Mesothelial cell of epicardium (in vitro differentiated cells): ENCODE data around the gene SMPDL3A. TPM values are rescaled to one million over a fixed set of nuclear protein-coding genes. Genes with fewer than 3 reads are reported as not detected.

Experiments used
- DNase-seq, 2 experiments: peaks; one replicate each; pipeline ENCODE4 v3.0.0; 2021; ENCODE audit warnings: low spot score in 2 of 2; ENCODE audit not compliant: unreplicated experiment in 2 of 2
- H3K27ac Mint-ChIP-seq: 2 replicates; pipeline ENCODE4 v1.8.0; 2021; ENCODE audit warnings: mixed read lengths
- H3K27me3 Mint-ChIP-seq: 2 replicates; pipeline ENCODE4 v1.8.0; 2021; ENCODE audit warnings: low read depth, mixed read lengths
- H3K36me3 Mint-ChIP-seq: 2 replicates; pipeline ENCODE4 v1.8.0; 2021; ENCODE audit warnings: mixed read lengths
- H3K4me1 Mint-ChIP-seq: 2 replicates; pipeline ENCODE4 v1.8.0; 2021; ENCODE audit warnings: mixed read lengths
- H3K4me3 Mint-ChIP-seq: 2 replicates; pipeline ENCODE4 v1.8.0; 2021; ENCODE audit warnings: mild to moderate bottlenecking, moderate library complexity, mixed read lengths
- H3K9me3 Mint-ChIP-seq: 2 replicates; pipeline ENCODE4 v1.8.0; 2021; ENCODE audit warnings: mixed read lengths
- CTCF ChIP-seq: fragments of 200-600 bp; sonication (generic); IDR thresholded peaks from one replicate; pipeline ENCODE4 v1.5.0; 2021; ENCODE audit warnings: antibody characterized with exemption; ENCODE audit not compliant: unreplicated experiment
- total RNA-seq: library from RNA; stranded (reverse); gene quantifications from 3 replicates; pipeline ENCODE4 v1.2.1, GENCODE V29; 2021

Gene SMPDL3A
- total RNA-seq, 1 donor from 2014 or later = 58.9 TPM

- no peaks in the 10 kb centered on the region for H3K27me3 Mint-ChIP-seq
- H3K4me1 Mint-ChIP-seq = peaks cover 18% of the 10 kb centered on the region
- no peak within 1 kb of the TSS for H3K27ac Mint-ChIP-seq
- TF ChIP-seq CTCF = no peak
- no peak within 1 kb of the TSS for H3K4me3 Mint-ChIP-seq
- H3K36me3 Mint-ChIP-seq = no peaks in the 10 kb centered on the region
- peaks cover 10% of the 10 kb centered on the region for H3K9me3 Mint-ChIP-seq
- no peak for DNase-seq
Observed at GRCh38 chr6:122779667-122780066, 9.4 kb upstream of the SMPDL3A start, which contains the start of gene FABP7. TSS of gene FABP7 (plus strand) at chr6:122779716. CDS start at chr6:122779795, 79 bp downstream.

GRCh38 chr6:122780114-122780513 is 8.9 kb upstream of the SMPDL3A start:
- Mint-ChIP-seq H3K27me3 (no peaks in the 10 kb centered on the region), H3K4me3 (no peak overlapping the region), H3K4me1 (peaks cover 18% of the 10 kb centered on the region), H3K36me3 (no peaks in the 10 kb centered on the region), H3K9me3 (peaks cover 10% of the 10 kb centered on the region), H3K27ac (no peak overlapping the region)
- TF ChIP-seq CTCF = no peak
- no peak for DNase-seq

- Mint-ChIP-seq H3K4me1 (peaks cover 29% of the 10 kb centered on the region), H3K36me3 (no peaks in the 10 kb centered on the region), H3K9me3 (no peaks in the 10 kb centered on the region), H3K27ac (no peak overlapping the region), H3K27me3 (no peaks in the 10 kb centered on the region), H3K4me3 (no peak overlapping the region)
- TF ChIP-seq CTCF = no peak
- DNase-seq = no peak
Observed at GRCh38 chr6:122781716-122782115, 7.3 kb upstream of the SMPDL3A start.

- peaks cover 46% of the 10 kb centered on the region for H3K4me1 Mint-ChIP-seq
- no peaks in the 10 kb centered on the region for H3K36me3 Mint-ChIP-seq
- TF ChIP-seq CTCF = no peak
- no peaks in the 10 kb centered on the region for H3K27me3 Mint-ChIP-seq
- no peak overlapping the region for H3K4me3 Mint-ChIP-seq
- H3K9me3 Mint-ChIP-seq = no peaks in the 10 kb centered on the region
- DNase-seq = no peak
- no peak overlapping the region for H3K27ac Mint-ChIP-seq
Observed at GRCh38 chr6:122783401-122783800, 5.7 kb upstream of the SMPDL3A start.

- H3K4me3 Mint-ChIP-seq = no peak overlapping the region
- H3K27me3 Mint-ChIP-seq = no peaks in the 10 kb centered on the region
- peaks cover 46% of the 10 kb centered on the region for H3K4me1 Mint-ChIP-seq
- TF ChIP-seq CTCF = no peak
- H3K27ac Mint-ChIP-seq = peak overlapping the region; percentile 97
- H3K36me3 Mint-ChIP-seq = no peaks in the 10 kb centered on the region
- H3K9me3 Mint-ChIP-seq = no peaks in the 10 kb centered on the region
- DNase-seq = no peak
Observed at GRCh38 chr6:122785891-122786290, 3.2 kb upstream of the SMPDL3A start.

GRCh38 chr6:122787721-122788120 is 1.3 kb upstream of the SMPDL3A start:
- H3K9me3 Mint-ChIP-seq = no peaks in the 10 kb centered on the region
- TF ChIP-seq CTCF = no peak
- no peak for DNase-seq
- H3K27me3 Mint-ChIP-seq = no peaks in the 10 kb centered on the region
- no peaks in the 10 kb centered on the region for H3K36me3 Mint-ChIP-seq
- H3K4me1 Mint-ChIP-seq = peaks cover 62% of the 10 kb centered on the region
- H3K27ac Mint-ChIP-seq = peak overlapping the region; percentile 97
- peak overlapping the region; percentile 94 for H3K4me3 Mint-ChIP-seq
